ENCODE data around the gene CDAN1. TPM values are rescaled to one million over a fixed set of nuclear protein-coding genes. Genes with fewer than 3 reads are reported as not detected.

Gene CDAN1
- total RNA-seq, 2 experiments from 2014 or later: 18.3 to 19.0 TPM

- CTCF ChIA-PET: no interaction called here
- POLR2A ChIA-PET: no interaction called here
- no peak for ATAC-seq
- DNase-seq: no peak
- no peaks in the 10 kb centered on the region for H3K27me3 Mint-ChIP-seq
- TF ChIP-seq, protein P1, sequence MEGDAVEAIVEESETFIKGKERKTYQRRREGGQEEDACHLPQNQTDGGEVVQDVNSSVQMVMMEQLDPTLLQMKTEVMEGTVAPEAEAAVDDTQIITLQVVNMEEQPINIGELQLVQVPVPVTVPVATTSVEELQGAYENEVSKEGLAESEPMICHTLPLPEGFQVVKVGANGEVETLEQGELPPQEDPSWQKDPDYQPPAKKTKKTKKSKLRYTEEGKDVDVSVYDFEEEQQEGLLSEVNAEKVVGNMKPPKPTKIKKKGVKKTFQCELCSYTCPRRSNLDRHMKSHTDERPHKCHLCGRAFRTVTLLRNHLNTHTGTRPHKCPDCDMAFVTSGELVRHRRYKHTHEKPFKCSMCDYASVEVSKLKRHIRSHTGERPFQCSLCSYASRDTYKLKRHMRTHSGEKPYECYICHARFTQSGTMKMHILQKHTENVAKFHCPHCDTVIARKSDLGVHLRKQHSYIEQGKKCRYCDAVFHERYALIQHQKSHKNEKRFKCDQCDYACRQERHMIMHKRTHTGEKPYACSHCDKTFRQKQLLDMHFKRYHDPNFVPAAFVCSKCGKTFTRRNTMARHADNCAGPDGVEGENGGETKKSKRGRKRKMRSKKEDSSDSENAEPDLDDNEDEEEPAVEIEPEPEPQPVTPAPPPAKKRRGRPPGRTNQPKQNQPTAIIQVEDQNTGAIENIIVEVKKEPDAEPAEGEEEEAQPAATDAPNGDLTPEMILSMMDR (IDR thresholded peaks at IDR 0.05): no peak
- no peak overlapping the region for H3K4me3 Mint-ChIP-seq
- no peak overlapping the region for H3K27ac Mint-ChIP-seq
- intact Hi-C loops (cut with micrococcal nuclease): no loop called here
- no peaks in the 10 kb centered on the region for H3K9me3 Mint-ChIP-seq
- H3K36me3 Mint-ChIP-seq (ENCODE audit: low read depth): no peaks in the 10 kb centered on the region
- peaks cover 13% of the 10 kb centered on the region for H3K4me1 Mint-ChIP-seq (ENCODE audit: low read depth)
Measured at GRCh38 chr15:42691770-42692169, 45.2 kb downstream of the CDAN1 start.

DNA sequence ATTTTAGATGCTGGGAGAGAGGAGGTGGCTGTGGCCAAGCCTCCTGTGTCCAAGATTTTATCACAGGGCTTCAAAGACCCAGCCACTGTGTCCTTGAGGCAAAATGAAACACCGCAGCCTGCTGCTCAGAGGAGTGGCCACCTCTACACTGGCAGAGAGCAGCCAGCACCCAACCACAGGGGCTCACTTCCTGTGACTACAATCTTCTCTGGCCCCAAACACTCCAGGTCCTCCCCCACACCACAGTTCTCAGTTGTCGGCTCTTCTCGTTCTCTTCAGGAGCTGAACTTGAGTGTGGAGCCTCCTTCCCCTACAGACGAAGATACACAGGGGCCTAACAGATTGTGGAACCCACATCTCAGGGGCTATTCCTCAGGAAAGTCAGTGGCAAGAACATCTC is 45.6 kb downstream of the CDAN1 start:
- Mint-ChIP-seq H3K9me3 (no peaks in the 10 kb centered on the region), H3K27me3 (no peaks in the 10 kb centered on the region), H3K4me1 (ENCODE audit: low read depth) (peaks cover 13% of the 10 kb centered on the region), H3K4me3 (no peak overlapping the region), H3K36me3 (ENCODE audit: low read depth) (no peaks in the 10 kb centered on the region), H3K27ac (peak overlapping the region; percentile 27)
- intact Hi-C loops (cut with micrococcal nuclease): no loop called here
- peak; percentile 97 for ATAC-seq
- TF ChIP-seq, protein P1 (IDR thresholded peaks at IDR 0.05): no peak
- peak; percentile 51 for DNase-seq
- ChIA-PET POLR2A (no interaction called here), CTCF (no interaction called here)

DNA sequence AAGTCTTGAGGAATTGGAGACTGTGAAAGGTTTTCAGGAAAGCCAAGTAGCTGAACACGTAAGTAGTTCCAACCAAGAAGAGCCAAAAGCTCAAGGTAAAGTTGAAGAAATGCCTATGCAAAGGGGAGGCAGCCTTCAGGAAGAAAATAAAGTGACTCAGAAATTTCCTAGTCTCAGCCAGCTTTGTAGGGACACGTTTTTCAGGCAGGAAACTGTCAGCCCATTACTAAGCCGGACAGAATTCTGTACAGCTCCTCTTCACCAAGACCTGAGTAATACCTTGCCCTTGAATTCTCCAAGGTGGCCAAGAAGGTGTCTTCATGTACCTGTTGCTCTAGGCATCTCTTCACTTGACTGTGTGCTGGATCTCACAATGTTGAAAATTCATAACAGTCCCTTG is 48.6 kb downstream of the CDAN1 start:
- ChIA-PET CTCF (no interaction called here), POLR2A (interaction anchor here (1.0 kb wide), 1 partner anchor 28 kb away, joined by 3 read pairs; no protein-coding TSS in a partner anchor)
- ATAC-seq (no peak), DNase-seq (no peak)
- Mint-ChIP-seq H3K4me3 (no peak overlapping the region), H3K27ac (no peak overlapping the region), H3K27me3 (no peaks in the 10 kb centered on the region), H3K36me3 (ENCODE audit: low read depth) (no peaks in the 10 kb centered on the region), H3K4me1 (ENCODE audit: low read depth) (peaks cover 13% of the 10 kb centered on the region), H3K9me3 (no peaks in the 10 kb centered on the region)
- TF ChIP-seq, protein P1 (IDR thresholded peaks at IDR 0.05): no peak
- intact Hi-C loops (cut with micrococcal nuclease): no loop called here

- no peak for ATAC-seq
- H3K36me3 Mint-ChIP-seq (ENCODE audit: low read depth): peaks cover 3% of the 10 kb centered on the region
- no peak overlapping the region for H3K27ac Mint-ChIP-seq
- H3K9me3 Mint-ChIP-seq: no peaks in the 10 kb centered on the region
- no peak overlapping the region for H3K4me3 Mint-ChIP-seq
- ChIA-PET CTCF (no interaction called here), POLR2A (no interaction called here)
- H3K4me1 Mint-ChIP-seq (ENCODE audit: low read depth): peaks cover 13% of the 10 kb centered on the region
- TF ChIP-seq, protein P1 (IDR thresholded peaks at IDR 0.05): no peak
- intact Hi-C loops (cut with micrococcal nuclease): no loop called here
- no peaks in the 10 kb centered on the region for H3K27me3 Mint-ChIP-seq
- no peak for DNase-seq
Measured at GRCh38 chr15:42687740-42688139, 49.2 kb downstream of the CDAN1 start.

DNA sequence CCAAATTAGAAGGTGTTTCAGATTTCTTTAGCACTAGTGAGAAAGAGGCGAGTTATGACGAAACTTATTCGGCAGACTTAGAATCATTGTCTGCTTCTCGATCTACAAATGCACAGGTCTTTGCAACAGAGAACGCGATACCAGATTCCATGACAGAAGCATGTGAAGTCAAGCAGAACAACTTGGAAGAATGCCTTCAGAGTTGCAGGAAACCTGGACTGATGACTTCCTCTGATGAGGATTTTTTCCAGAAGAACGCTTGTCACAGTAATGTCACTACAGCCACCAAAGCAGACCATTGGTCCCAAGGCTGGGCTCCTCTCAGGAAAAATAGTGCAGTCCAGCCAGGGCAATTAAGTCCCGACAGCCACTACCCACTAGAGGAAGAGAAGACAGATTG is 50.6 kb downstream of the CDAN1 start:
- ChIA-PET CTCF (no interaction called here), POLR2A (no interaction called here)
- DNase-seq (no peak), ATAC-seq (no peak)
- Mint-ChIP-seq H3K36me3 (ENCODE audit: low read depth) (peaks cover 10% of the 10 kb centered on the region), H3K9me3 (no peaks in the 10 kb centered on the region), H3K4me3 (no peak overlapping the region), H3K27me3 (no peaks in the 10 kb centered on the region), H3K27ac (no peak overlapping the region), H3K4me1 (ENCODE audit: low read depth) (peaks cover 9% of the 10 kb centered on the region)
- intact Hi-C loops (cut with micrococcal nuclease): no loop called here
- TF ChIP-seq, protein P1 (IDR thresholded peaks at IDR 0.05): no peak
